Activated T-helper 2 cell treated with anti-CD3 and anti-CD28 coated beads, Interferon-gamma antibody, Interleukin-2, Interleukin-4, amounts not matched to agents 10 μg/mL and 5 μg/mL and 100 μg/mL, durations not matched to agents 14 hours and 24 hours and 36 hours (primary cell): Measurements from ENCODE around the gene ZDHHC17. TPM values are rescaled to one million over a fixed set of nuclear protein-coding genes. Genes with fewer than 3 reads are reported as not detected.

Experiments used
- DNase-seq: peaks from one replicate; pipeline ENCODE4 v3.0.0; 2021; ENCODE audit warnings: low spot score
- H3K27ac Mint-ChIP-seq: one replicate; pipeline ENCODE4 v1.8.0; 2021; ENCODE audit warnings: mixed read lengths
- H3K27me3 Mint-ChIP-seq: one replicate; pipeline ENCODE4 v1.8.0; 2021; ENCODE audit warnings: low read depth, mixed read lengths
- H3K36me3 Mint-ChIP-seq: one replicate; pipeline ENCODE4 v1.8.0; 2021; ENCODE audit warnings: low read depth, mixed read lengths
- H3K4me1 Mint-ChIP-seq: one replicate; pipeline ENCODE4 v1.8.0; 2021; ENCODE audit warnings: low read depth, mixed read lengths
- H3K4me3 Mint-ChIP-seq: one replicate; pipeline ENCODE4 v1.8.0; 2021; ENCODE audit warnings: low read depth, mild to moderate bottlenecking, moderate library complexity, mixed read lengths
- H3K9me3 Mint-ChIP-seq: one replicate; pipeline ENCODE4 v1.8.0; 2021; ENCODE audit warnings: mixed read lengths
- intact Hi-C: fragments of 100-400 bp; cut with micrococcal nuclease; formaldehyde crosslinking; loops from one replicate; pipeline ENCODE4 v1.15.1; 2023
- total RNA-seq: library from RNA; stranded (reverse); gene quantifications from 2 replicates; pipeline ENCODE4 v1.2.3, GENCODE V29; 2022

Gene ZDHHC17
- total RNA-seq, 1 donor from 2014 or later = 26.7 TPM

DNA sequence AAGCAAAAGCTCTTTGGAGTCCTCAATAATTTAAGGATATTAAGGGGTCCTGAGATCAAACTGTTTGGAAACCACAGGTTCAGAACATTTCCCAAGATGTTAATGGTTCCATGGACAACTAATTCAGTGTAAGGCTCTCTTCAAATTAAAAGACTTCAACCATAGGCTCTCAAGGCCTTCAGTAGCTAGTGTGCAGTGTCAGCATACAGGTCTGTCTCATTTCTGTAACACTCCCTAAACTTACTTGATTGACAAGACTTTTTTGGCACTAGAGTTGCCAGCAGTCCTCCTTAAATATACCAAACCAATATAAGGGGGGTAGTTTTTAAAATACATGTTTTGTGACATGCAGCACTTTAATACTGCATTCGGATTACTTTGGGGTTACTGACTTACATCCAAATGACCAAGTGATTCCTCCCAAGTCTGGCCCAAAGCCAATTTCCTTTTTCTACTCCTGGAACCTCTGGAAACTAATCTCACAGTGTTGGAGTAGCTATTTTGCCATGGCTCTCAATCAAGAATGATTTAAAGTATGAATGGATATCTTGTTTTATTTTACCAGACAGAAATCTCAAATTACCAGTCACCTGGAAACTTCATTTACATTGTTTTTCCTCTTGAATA is 92.2 kb downstream of the ZDHHC17 start:
- peaks cover 22% of the 10 kb centered on the region for H3K36me3 Mint-ChIP-seq
- no peak overlapping the region for H3K4me3 Mint-ChIP-seq
- H3K27ac Mint-ChIP-seq = no peak overlapping the region
- H3K4me1 Mint-ChIP-seq = peaks cover 10% of the 10 kb centered on the region
- intact Hi-C loops = no loop called here
- no peak for DNase-seq
- no peaks in the 10 kb centered on the region for H3K27me3 Mint-ChIP-seq
- no peaks in the 10 kb centered on the region for H3K9me3 Mint-ChIP-seq

DNA sequence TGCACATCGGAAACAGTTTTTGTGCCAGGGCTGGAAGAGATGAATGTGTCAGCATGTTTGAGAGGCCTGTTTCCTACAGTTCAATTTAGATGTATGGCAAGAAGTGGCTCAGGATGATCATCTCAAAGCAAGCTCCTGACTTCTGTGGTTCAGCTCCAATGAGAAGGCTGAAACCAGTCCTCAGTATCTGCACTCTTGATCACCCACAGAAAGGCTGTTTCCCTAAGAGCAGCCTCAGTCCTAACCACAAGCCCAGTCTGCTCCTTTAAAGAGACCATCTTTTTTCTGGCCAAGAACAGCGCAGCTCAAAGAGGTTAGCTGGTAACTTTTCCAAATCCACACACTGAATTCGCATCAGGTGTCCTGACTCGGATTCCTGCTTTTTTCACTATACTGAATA is 95.7 kb downstream of the ZDHHC17 start:
- DNase-seq = no peak
- Mint-ChIP-seq H3K27ac (no peak overlapping the region), H3K9me3 (no peaks in the 10 kb centered on the region), H3K4me3 (no peak overlapping the region), H3K27me3 (peaks cover 12% of the 10 kb centered on the region), H3K4me1 (peaks cover 10% of the 10 kb centered on the region), H3K36me3 (peaks cover 17% of the 10 kb centered on the region)
- intact Hi-C loops = no loop called here

DNA sequence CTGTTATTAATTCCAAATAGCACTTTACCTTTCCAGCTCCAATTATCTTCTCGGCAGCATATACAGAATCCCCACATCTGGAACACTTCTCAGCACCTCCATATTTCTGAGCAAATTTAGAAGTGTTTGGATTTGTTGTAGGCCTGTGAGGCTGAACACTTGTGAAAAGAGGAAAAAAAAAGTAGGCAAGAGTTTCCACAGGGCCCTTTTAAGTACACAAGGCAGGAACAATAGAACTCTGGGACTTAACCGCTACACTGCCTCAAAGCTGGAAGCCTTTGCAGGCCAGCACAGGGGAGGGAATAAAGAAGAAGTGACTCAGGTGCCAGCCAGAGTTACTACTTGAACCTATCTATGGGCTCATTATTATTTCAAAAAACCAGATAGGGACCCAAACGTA is 96.3 kb downstream of the ZDHHC17 start:
- intact Hi-C loops = no loop called here
- DNase-seq = no peak
- H3K4me3 Mint-ChIP-seq = no peak overlapping the region
- H3K27ac Mint-ChIP-seq = no peak overlapping the region
- peaks cover 12% of the 10 kb centered on the region for H3K27me3 Mint-ChIP-seq
- H3K36me3 Mint-ChIP-seq = peaks cover 13% of the 10 kb centered on the region
- H3K9me3 Mint-ChIP-seq = no peaks in the 10 kb centered on the region
- peaks cover 10% of the 10 kb centered on the region for H3K4me1 Mint-ChIP-seq

DNA sequence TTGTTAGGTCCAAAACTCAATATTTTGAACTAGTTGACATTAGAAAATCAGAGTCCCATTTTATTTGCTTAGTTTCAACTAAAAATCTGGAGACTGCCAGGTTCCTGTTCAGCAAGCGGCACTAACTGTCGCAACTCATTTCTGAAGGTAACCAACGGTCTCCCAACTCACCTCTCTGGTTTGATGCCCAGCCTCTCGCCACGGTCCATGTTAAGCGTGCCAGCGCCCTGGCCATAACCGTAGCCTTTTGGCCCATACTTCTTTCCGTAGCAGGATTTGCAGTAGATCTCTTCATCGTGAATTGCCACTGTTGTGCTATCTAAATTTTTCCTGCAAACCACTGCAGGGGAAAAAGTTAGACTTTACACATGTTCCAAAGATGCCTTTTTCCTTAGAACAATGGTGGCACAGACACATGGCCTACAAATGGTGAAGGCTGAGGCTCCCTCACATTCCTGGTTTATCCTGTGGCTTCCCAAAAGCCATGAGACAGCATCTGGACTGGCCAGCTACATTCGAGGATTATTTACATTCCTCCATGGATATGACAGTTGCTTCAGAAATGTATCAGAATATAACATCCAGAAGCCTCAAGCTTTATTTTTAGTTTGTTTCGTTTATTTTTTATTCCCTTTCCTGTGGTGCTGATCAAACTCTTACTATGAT is 99.2 kb downstream of the ZDHHC17 start:
- no peaks in the 10 kb centered on the region for H3K36me3 Mint-ChIP-seq
- no peaks in the 10 kb centered on the region for H3K9me3 Mint-ChIP-seq
- no peak for DNase-seq
- peaks cover 10% of the 10 kb centered on the region for H3K4me1 Mint-ChIP-seq
- intact Hi-C loops = no loop called here
- no peak overlapping the region for H3K27ac Mint-ChIP-seq
- peaks cover 12% of the 10 kb centered on the region for H3K27me3 Mint-ChIP-seq
- H3K4me3 Mint-ChIP-seq = no peak overlapping the region

- no peak for DNase-seq
- Mint-ChIP-seq H3K36me3 (no peaks in the 10 kb centered on the region), H3K27me3 (peaks cover 12% of the 10 kb centered on the region), H3K27ac (no peak overlapping the region), H3K4me3 (no peak overlapping the region), H3K4me1 (peaks cover 10% of the 10 kb centered on the region), H3K9me3 (no peaks in the 10 kb centered on the region)
- intact Hi-C loops = no loop called here
Measured at GRCh38 chr12:76863837-76864236, 99.9 kb downstream of the ZDHHC17 start.

DNA sequence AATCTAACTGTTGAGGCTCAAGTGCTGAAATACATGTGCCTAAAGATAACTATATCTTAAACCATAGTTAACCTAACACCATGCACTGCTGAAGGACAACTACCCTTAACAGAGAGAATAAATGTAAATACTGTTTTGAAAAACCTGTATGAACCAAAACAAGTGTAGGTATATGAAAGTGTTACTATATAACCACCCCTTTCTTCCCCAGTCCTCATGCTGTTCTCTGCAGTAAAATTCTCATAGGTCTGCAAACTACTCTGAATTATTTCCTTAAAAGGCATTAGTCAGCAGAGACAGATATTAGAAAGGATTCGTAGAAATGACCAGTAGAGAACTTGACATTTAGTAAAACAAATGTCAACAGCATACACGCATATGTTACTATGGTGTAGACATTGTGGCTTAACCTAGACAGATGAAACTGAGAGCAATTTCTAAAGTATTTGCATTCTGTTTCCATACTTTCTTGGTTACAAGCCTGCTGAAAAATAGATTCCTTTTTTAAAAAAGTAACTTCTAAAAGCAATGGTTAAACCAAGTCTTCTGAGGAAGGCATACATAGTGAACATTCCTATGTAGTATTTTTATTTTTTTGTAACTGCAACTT is 101.0 kb downstream of the ZDHHC17 start:
- no peaks in the 10 kb centered on the region for H3K36me3 Mint-ChIP-seq
- H3K27me3 Mint-ChIP-seq = peaks cover 12% of the 10 kb centered on the region

DNA sequence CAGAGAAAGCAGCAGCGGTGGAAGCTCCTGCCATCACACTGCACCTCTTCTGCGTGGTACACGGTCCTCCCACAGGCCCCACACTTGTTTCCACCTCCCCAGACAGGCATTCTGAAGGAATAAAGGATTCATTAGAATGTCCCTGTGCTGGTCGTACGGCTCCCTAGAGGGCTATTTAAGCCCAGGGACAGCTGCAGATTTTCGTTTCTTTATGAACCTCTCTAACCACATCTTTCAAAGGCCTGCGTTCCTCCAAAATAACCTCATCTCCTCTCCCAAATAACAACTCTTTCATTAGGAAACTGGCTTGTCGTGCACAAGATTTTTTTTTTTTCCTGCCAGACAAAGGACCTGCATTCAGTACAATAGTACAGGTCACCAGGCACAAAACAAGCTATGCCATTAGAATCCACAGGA is 102.2 kb downstream of the ZDHHC17 start:
- intact Hi-C loops = no loop called here

More for the DNA sequence above, 101.0 kb downstream of the ZDHHC17 start:
- no peak for DNase-seq
- Mint-ChIP-seq H3K27ac (no peak overlapping the region), H3K4me3 (no peak overlapping the region), H3K9me3 (no peaks in the 10 kb centered on the region), H3K4me1 (peaks cover 1% of the 10 kb centered on the region)
- intact Hi-C loops = no loop called here

DNA sequence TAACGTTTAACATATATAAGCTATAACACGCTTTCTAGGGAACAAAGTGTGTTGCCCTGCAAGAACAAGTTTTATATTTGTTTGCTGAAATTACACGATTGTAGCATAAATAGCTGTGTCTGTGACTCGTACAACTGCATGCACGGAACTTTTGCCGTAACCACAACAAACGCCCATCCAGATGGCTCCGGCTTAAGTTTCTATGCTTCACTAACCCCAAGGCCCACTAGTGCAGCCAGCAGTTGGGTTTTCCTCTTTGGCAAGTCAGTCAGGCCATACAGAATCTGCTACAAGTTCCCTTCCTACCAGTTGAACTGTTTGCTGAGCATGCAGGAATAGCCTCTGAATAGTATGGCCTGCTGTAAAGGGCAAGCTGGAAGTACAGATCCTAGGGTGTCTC is 102.8 kb downstream of the ZDHHC17 start:
- no peak for DNase-seq
- Mint-ChIP-seq H3K9me3 (no peaks in the 10 kb centered on the region), H3K4me3 (no peak overlapping the region), H3K27ac (no peak overlapping the region), H3K27me3 (peaks cover 10% of the 10 kb centered on the region), H3K36me3 (no peaks in the 10 kb centered on the region), H3K4me1 (no peaks in the 10 kb centered on the region)
- intact Hi-C loops = no loop called here

More for the DNA sequence above, 102.2 kb downstream of the ZDHHC17 start:
- Mint-ChIP-seq H3K4me1 (no peaks in the 10 kb centered on the region), H3K27ac (no peak overlapping the region), H3K36me3 (no peaks in the 10 kb centered on the region), H3K4me3 (no peak overlapping the region), H3K27me3 (peaks cover 12% of the 10 kb centered on the region), H3K9me3 (no peaks in the 10 kb centered on the region)
- no peak for DNase-seq

DNA sequence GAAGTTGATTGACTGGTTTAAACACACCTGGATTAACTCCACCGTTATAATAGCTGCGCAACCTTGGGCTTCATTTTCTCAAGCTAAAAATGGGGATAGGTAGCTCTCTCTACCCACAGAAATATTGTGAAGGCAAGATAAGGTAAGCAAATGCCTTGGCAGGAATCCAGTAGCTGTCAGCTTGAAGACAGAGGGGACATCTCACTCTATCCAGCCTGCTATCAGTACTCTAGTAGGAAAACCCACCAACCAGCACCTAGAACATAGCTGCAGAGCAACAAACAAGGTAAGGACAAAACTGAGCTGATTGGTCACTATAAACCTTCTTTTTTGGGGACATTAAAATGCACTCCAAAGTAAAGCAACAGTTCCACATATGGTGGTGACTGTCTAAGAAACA is 107.2 kb downstream of the ZDHHC17 start:
- H3K27ac Mint-ChIP-seq = no peak overlapping the region

GRCh38 chr12:76871742-76872141 is 107.8 kb downstream of the ZDHHC17 start:
- Mint-ChIP-seq H3K9me3 (no peaks in the 10 kb centered on the region), H3K4me1 (no peaks in the 10 kb centered on the region), H3K27me3 (peaks cover 14% of the 10 kb centered on the region), H3K27ac (no peak overlapping the region), H3K36me3 (no peaks in the 10 kb centered on the region), H3K4me3 (no peak overlapping the region)
- intact Hi-C loops = loop anchor here (10.0 kb wide), 1 partner anchor 143 kb away; no protein-coding TSS in a partner anchor
- no peak for DNase-seq

More for the DNA sequence above, 107.2 kb downstream of the ZDHHC17 start:
- no peaks in the 10 kb centered on the region for H3K4me1 Mint-ChIP-seq
- H3K36me3 Mint-ChIP-seq = no peaks in the 10 kb centered on the region
- no peak overlapping the region for H3K4me3 Mint-ChIP-seq
- no peaks in the 10 kb centered on the region for H3K9me3 Mint-ChIP-seq
- intact Hi-C loops = loop anchor here (10.0 kb wide), 1 partner anchor 144 kb away; no protein-coding TSS in a partner anchor
- no peak for DNase-seq
- peaks cover 8% of the 10 kb centered on the region for H3K27me3 Mint-ChIP-seq

DNA sequence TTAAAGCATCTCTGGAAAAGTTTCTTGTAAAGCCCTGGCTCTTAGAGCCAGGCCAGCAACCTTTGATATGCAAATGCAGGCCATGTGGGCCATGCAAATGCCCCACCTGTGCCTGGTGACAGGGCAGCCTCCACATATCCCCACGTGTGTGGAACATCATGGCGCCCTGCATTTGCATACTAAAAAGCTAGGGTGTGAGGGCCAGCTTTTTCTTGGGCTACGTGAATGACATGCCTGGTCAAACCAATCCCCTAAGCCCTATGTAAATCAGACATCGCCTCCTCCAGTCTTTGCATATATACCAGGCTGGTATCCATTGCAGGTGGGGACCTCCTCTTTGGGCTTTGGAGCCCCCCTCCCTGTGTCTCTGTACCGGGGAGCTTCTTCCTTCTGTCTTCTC is 108.5 kb downstream of the ZDHHC17 start:
- no peak for DNase-seq
- no peak overlapping the region for H3K4me3 Mint-ChIP-seq
- H3K27me3 Mint-ChIP-seq = peaks cover 20% of the 10 kb centered on the region
- no peaks in the 10 kb centered on the region for H3K36me3 Mint-ChIP-seq
- intact Hi-C loops = loop anchor here (10.0 kb wide), 1 partner anchor 142 kb away; no protein-coding TSS in a partner anchor
- no peak overlapping the region for H3K27ac Mint-ChIP-seq
- no peaks in the 10 kb centered on the region for H3K9me3 Mint-ChIP-seq
- no peaks in the 10 kb centered on the region for H3K4me1 Mint-ChIP-seq

- intact Hi-C loops = loop anchor here (10.0 kb wide), 1 partner anchor 141 kb away; no protein-coding TSS in a partner anchor
- H3K9me3 Mint-ChIP-seq = no peaks in the 10 kb centered on the region
- no peaks in the 10 kb centered on the region for H3K36me3 Mint-ChIP-seq
- peaks cover 31% of the 10 kb centered on the region for H3K27me3 Mint-ChIP-seq
- DNase-seq = no peak
- no peaks in the 10 kb centered on the region for H3K4me1 Mint-ChIP-seq
- no peak overlapping the region for H3K27ac Mint-ChIP-seq
- no peak overlapping the region for H3K4me3 Mint-ChIP-seq
Measured at GRCh38 chr12:76874027-76874426, 110.1 kb downstream of the ZDHHC17 start.
